HG02678 (cell line): ENCODE results near the gene FILIP1L.

Source experiments
- ATAC-seq: cut with Tn5 transposase; IDR thresholded peaks from one replicate; pipeline ENCODE4 v1.9.1; 2021; ENCODE audit warnings: mild to moderate bottlenecking, moderate library complexity; ENCODE audit not compliant: unreplicated experiment

The FILIP1L gene

GRCh38 chr3:99873269-99874102 is 240.8 kb downstream of the FILIP1L start:
- no peak for ATAC-seq

GRCh38 chr3:99872923-99873254 is 241.4 kb downstream of the FILIP1L start:
- peak; percentile 47 for ATAC-seq

- ATAC-seq = no peak
Observed at GRCh38 chr3:99871231-99872045, 242.9 kb downstream of the FILIP1L start.

DNA sequence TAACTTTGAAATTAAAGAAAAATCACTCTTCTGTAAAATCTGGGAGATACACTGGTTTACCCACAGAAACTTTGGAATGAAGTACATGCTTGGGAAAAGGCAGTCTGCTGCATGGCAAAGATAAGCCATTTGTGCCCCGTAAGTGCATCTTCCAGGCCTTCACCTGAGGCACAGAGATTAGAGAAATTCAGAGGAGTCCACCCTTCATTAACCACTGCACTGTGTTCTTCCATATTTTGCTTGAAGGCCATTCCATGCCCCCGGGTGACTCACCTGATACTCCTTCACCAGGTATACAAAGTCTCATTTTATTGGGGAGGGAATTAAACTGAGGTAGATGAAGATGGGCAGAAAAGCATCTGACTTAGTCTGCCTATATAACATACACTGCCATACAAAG is 243.6 kb downstream of the FILIP1L start:
- no peak for ATAC-seq

DNA sequence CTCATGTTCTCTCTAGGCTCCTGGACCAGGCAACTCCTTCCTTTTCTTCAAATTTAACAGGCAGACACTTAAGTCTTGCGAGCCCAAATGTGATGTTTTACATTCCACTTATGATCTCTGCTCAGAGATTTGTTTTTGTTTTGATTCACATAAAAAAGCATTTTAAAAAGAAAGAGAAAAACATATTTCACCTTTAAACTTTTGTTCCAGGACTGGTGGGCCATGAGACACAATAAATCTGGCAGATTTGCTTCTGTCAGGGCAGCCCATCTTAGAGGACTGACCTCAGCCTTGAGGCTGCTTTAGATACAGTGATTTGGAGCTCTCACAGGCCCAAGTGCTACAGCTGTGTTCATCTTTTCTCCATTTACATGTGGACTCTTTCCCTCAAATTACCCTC is 244.7 kb downstream of the FILIP1L start:
- no peak for ATAC-seq

GRCh38 chr3:99868311-99868646 is 246.0 kb downstream of the FILIP1L start:
- ATAC-seq = no peak

- ATAC-seq = no peak
Observed at GRCh38 chr3:99867594-99868310, 246.5 kb downstream of the FILIP1L start.

- no peak for ATAC-seq
Observed at GRCh38 chr3:99866261-99866761, 248.0 kb downstream of the FILIP1L start.

DNA sequence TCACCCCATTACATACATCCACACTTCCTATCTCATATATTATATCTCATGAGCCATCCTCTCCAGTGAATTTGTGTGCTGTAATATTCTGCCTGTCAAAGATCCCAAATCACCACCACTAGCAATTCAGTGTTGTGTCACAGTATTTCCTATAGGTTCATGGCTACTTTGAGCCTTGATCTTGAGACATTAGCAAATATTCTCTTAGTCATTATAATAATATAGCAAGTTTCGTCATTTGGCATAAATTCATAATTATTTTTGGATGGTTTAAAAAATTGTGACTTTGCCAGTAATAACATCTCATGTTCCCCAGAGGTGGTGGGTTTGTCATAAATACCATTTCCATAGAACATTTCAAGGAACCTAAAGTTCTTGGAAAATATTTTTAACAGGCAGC is 249.0 kb downstream of the FILIP1L start:
- ATAC-seq = no peak

GRCh38 chr3:99864289-99864688 is 250.0 kb downstream of the FILIP1L start:
- no peak for ATAC-seq

GRCh38 chr3:99863588-99863987 is 250.7 kb downstream of the FILIP1L start:
- ATAC-seq = peak; percentile 34

- ATAC-seq = no peak
Observed at GRCh38 chr3:99863002-99863401, 251.3 kb downstream of the FILIP1L start.

DNA sequence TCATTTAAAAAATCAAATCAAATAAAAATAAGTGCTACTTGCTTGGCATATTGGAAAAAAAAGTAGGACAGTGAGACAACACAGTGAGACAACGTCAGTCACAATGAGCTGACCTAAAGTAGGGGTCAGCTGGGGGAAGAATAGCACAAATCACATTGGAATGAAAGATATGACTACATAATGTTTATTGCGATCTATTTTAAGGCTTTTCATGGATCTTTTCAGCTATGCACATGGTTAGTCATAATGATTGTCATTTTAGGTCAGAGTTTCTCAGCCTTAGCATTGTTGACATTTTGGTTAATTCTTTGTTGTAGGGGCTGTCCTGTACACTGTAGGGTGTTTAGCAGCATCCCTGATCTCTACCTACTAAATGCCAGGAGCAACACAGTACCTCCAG is 252.1 kb downstream of the FILIP1L start:
- ATAC-seq = no peak

GRCh38 chr3:99861216-99861615 is 253.1 kb downstream of the FILIP1L start:
- ATAC-seq = no peak

DNA sequence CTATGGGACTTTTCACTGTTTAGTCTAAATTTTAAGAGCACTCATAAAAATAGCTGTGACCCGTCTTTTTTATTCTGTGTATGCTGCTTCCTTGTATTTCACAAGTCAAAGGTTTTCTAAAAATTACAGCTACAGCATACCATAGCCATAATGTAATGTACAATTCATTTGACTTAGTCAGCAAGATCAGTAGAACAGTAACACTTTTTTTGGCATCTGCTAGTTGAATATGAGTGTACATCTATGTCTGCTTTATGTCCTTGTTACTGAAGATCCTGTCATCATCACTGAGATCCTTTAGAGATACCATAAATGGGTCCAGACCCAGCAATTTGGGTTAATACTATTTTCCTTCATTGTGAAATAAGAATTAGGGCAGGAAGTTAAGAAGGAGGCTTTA is 254.5 kb downstream of the FILIP1L start:
- no peak for ATAC-seq

- no peak for ATAC-seq
Observed at GRCh38 chr3:99858469-99858868, 255.8 kb downstream of the FILIP1L start.

DNA sequence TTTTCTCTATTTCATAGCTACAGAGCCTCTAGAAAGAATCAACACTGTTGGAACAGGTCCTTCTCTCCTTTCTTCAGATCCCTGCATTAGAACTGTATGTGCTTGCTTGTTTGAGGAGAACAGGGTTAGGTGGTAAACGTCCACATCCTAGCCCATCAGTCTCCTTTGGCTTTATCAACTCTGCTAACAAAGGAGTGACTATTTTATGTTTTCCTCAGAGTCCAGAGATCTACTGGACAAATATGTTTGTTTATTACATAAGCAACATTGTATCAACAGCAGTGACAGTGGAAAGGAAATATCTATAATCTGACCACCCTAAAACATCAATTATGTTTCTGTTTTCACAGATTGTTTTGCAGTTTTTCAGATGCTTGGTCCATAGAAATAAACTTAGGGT is 257.0 kb downstream of the FILIP1L start:
- ATAC-seq = no peak

DNA sequence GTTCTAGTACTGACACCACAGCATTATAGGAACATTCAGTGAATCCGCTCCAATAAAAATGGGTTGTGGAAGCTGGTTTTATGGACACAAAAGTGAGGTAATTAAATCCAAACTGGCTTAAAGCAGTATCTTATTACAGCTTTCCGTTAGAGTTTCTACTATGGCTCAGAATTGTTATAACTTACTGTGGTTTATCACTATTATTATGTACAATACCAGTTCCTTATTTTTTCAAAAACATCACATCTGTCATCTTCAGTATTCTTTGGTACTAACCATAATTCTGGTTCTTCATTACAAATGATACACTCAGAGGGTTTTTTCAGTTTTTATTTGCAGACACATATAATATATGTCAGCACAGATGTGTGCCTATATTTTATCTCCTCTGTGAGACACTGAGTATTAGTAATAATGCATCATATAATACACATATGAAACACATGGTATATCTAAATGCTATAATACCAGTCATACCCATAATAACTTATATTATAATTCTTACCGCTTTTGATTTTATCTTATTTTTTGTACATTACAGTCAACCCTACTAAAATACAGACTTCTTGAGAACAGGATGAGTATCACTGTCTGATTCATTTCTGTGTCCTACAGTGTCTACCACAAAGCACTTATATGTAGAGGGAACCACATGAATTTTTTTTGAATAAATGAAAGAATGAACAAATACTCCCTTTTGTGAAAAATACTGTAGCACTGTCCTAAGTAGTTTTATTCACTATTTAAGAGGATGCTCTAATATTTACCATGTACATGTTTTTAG is 257.7 kb downstream of the FILIP1L start:
- no peak for ATAC-seq

- no peak for ATAC-seq
Observed at GRCh38 chr3:99855900-99856299, 258.4 kb downstream of the FILIP1L start.

- ATAC-seq = no peak
Observed at GRCh38 chr3:99854756-99855298, 259.5 kb downstream of the FILIP1L start.
